Measurements from ENCODE around the gene AK5. TPM values are rescaled to one million over a fixed set of nuclear protein-coding genes. Genes with fewer than 3 reads are reported as not detected.

The AK5 gene
- total RNA-seq, 3 donors from 2014 or later (not counting 1 experiment from before 2014, with no cell fraction given) = 9.4 to 29.8 (median 11.4) TPM

- Mint-ChIP-seq H3K9me3 (no peaks in the 10 kb centered on the region), H3K4me3 (no peak overlapping the region), H3K4me1 (peaks cover 14 to 23% of the 10 kb centered on the region in 2 donors), H3K27me3 (ENCODE audit: low read depth in 2 of 2) (peaks cover 0 to 6% of the 10 kb centered on the region in 2 donors), H3K36me3 (no peaks in the 10 kb centered on the region), H3K27ac (peak overlapping the region in 1 of 2 donors; percentile 35)
- no peak for DNase-seq
- intact Hi-C loops (cut with micrococcal nuclease) = no loop called here
- WGBS (ENCODE audit: insufficient coverage) = 79% methylated on average over 3 of the region's 3 CpGs
- H3K27ac ChIP-seq (ENCODE audit: low read length) = no peak overlapping the region
- no peaks in the 10 kb centered on the region for H3K27me3 ChIP-seq (ENCODE audit: control insufficient read depth, insufficient read depth, low read length)
- H3K9me3 ChIP-seq (ENCODE audit: control insufficient read depth, insufficient read depth, low read length) = no peaks in the 10 kb centered on the region
- no peaks in the 10 kb centered on the region for H3K36me3 ChIP-seq (ENCODE audit: control insufficient read depth, insufficient read depth, low read length)
- H3K4me1 ChIP-seq (ENCODE audit: control insufficient read depth, insufficient read depth, low read length) = no peaks in the 10 kb centered on the region
- no peak overlapping the region for H3K4me3 ChIP-seq (ENCODE audit: low read length)
- ATAC-seq = no peak
- TF ChIP-seq CTCF (IDR thresholded peaks at IDR 0.05) = no peak
These were observed 106.8 kb downstream of the AK5 start for GRCh38 chr1:77388661-77389060.

- H3K4me1 Mint-ChIP-seq = peaks cover 10 to 18% of the 10 kb centered on the region in 2 donors
These were observed 110.7 kb downstream of the AK5 start for GRCh38 chr1:77392486-77392885.

GRCh38 chr1:77394166-77394565 lies 112.3 kb downstream of the AK5 start:
- Mint-ChIP-seq H3K4me3 (no peak overlapping the region), H3K27me3 (ENCODE audit: low read depth in 2 of 2) (no peaks in the 10 kb centered on the region), H3K9me3 (no peaks in the 10 kb centered on the region), H3K4me1 (peaks cover 0 to 2% of the 10 kb centered on the region in 2 donors), H3K36me3 (no peaks in the 10 kb centered on the region), H3K27ac (no peak overlapping the region)
- Histone ChIP-seq H3K36me3 (ENCODE audit: control insufficient read depth, insufficient read depth, low read length) (no peaks in the 10 kb centered on the region), H3K4me1 (ENCODE audit: control insufficient read depth, insufficient read depth, low read length) (no peaks in the 10 kb centered on the region), H3K4me3 (ENCODE audit: low read length) (no peak overlapping the region), H3K27me3 (ENCODE audit: control insufficient read depth, insufficient read depth, low read length) (no peaks in the 10 kb centered on the region), H3K9me3 (ENCODE audit: control insufficient read depth, insufficient read depth, low read length) (no peaks in the 10 kb centered on the region), H3K27ac (ENCODE audit: low read length) (no peak overlapping the region)
- ATAC-seq (no peak), DNase-seq (no peak)
- intact Hi-C loops (cut with micrococcal nuclease) = no loop called here
- 100% methylated on average over 1 of the region's 2 CpGs for WGBS (ENCODE audit: insufficient coverage)
- no peak for TF ChIP-seq CTCF (IDR thresholded peaks at IDR 0.05)

More at GRCh38 chr1:77392486-77392885, 110.7 kb downstream of the AK5 start:
- H3K9me3 Mint-ChIP-seq = no peaks in the 10 kb centered on the region
- H3K27ac ChIP-seq (ENCODE audit: low read length) = no peak overlapping the region
- no peak for ATAC-seq
- H3K27ac Mint-ChIP-seq = no peak overlapping the region
- intact Hi-C loops (cut with micrococcal nuclease) = no loop called here
- no peaks in the 10 kb centered on the region for H3K4me1 ChIP-seq (ENCODE audit: control insufficient read depth, insufficient read depth, low read length)
- H3K27me3 Mint-ChIP-seq (ENCODE audit: low read depth in 2 of 2) = peaks cover 0 to 6% of the 10 kb centered on the region in 2 donors
- no peaks in the 10 kb centered on the region for H3K36me3 Mint-ChIP-seq
- 100% methylated on average over 3 of the region's 4 CpGs for WGBS (ENCODE audit: insufficient coverage)
- H3K4me3 ChIP-seq (ENCODE audit: low read length) = no peak overlapping the region
- no peaks in the 10 kb centered on the region for H3K36me3 ChIP-seq (ENCODE audit: control insufficient read depth, insufficient read depth, low read length)
- H3K9me3 ChIP-seq (ENCODE audit: control insufficient read depth, insufficient read depth, low read length) = no peaks in the 10 kb centered on the region
- H3K27me3 ChIP-seq (ENCODE audit: control insufficient read depth, insufficient read depth, low read length) = no peaks in the 10 kb centered on the region
- no peak for DNase-seq
- no peak overlapping the region for H3K4me3 Mint-ChIP-seq
- no peak for TF ChIP-seq CTCF (IDR thresholded peaks at IDR 0.05)

- Mint-ChIP-seq H3K27me3 (ENCODE audit: low read depth in 2 of 2) (no peaks in the 10 kb centered on the region), H3K9me3 (no peaks in the 10 kb centered on the region), H3K36me3 (no peaks in the 10 kb centered on the region), H3K4me3 (no peak overlapping the region), H3K27ac (no peak overlapping the region), H3K4me1 (no peaks in the 10 kb centered on the region)
- H3K4me1 ChIP-seq (ENCODE audit: control insufficient read depth, insufficient read depth, low read length) = no peaks in the 10 kb centered on the region
- ATAC-seq (no peak), DNase-seq (no peak)
- H3K4me3 ChIP-seq (ENCODE audit: low read length) = no peak overlapping the region
- no peaks in the 10 kb centered on the region for H3K27me3 ChIP-seq (ENCODE audit: control insufficient read depth, insufficient read depth, low read length)
- H3K27ac ChIP-seq (ENCODE audit: low read length) = no peak overlapping the region
- no peaks in the 10 kb centered on the region for H3K9me3 ChIP-seq (ENCODE audit: control insufficient read depth, insufficient read depth, low read length)
- no peaks in the 10 kb centered on the region for H3K36me3 ChIP-seq (ENCODE audit: control insufficient read depth, insufficient read depth, low read length)
- TF ChIP-seq CTCF (IDR thresholded peaks at IDR 0.05) = no peak
- intact Hi-C loops (cut with micrococcal nuclease) = no loop called here
These were observed 113.2 kb downstream of the AK5 start for GRCh38 chr1:77395051-77395450.
